HepG2 (cell line): ENCODE data around the gene GALNT15. TPM values are rescaled to one million over a fixed set of nuclear protein-coding genes. Genes with fewer than 3 reads are reported as not detected.

Experiments
- CBFB ChIP-seq: sonication (generic); formaldehyde crosslinking; IDR thresholded peaks from 2 replicates; pipeline ENCODE4 v1.4.0; 2020; ENCODE audit warnings: missing genetic modification reagents
- CREB1 ChIP-seq, 2 experiments: fragments of 450-650 bp in 1 of 2; IDR thresholded peaks; 2 replicates each; pipeline ENCODE4 v1.6.1; 2016 to 2017; ENCODE audit warnings: control low read depth in 1 of 2, mild to moderate bottlenecking in 1 of 2, missing compliant biosample characterization in 1 of 2, missing genetic modification characterization in 1 of 2
- MIXL1 ChIP-seq: IDR thresholded peaks from 2 replicates; pipeline ENCODE4 v1.6.1; 2016
- MTF2 ChIP-seq: sonication (generic); formaldehyde crosslinking; IDR thresholded peaks from 2 replicates; pipeline ENCODE4 v1.5.0; 2020; ENCODE audit warnings: missing genetic modification reagents, borderline replicate concordance
- NFE2 ChIP-seq: sonication (generic); formaldehyde crosslinking; IDR thresholded peaks from 2 replicates; pipeline ENCODE4 v1.4.0; 2020; ENCODE audit warnings: missing genetic modification reagents
- NR2F6 ChIP-seq, 2 experiments: IDR thresholded peaks; 2 replicates each; pipeline ENCODE4 v1.6.1; 2016; ENCODE audit warnings: antibody characterized with exemption in 1 of 2, mild to moderate bottlenecking in 1 of 2
- NR3C1 ChIP-seq: sonication (generic); formaldehyde crosslinking; IDR thresholded peaks from 2 replicates; pipeline ENCODE4 v1.4.0; 2020; ENCODE audit warnings: missing genetic modification reagents
- SNAPC2 ChIP-seq: sonication (generic); formaldehyde crosslinking; IDR thresholded peaks from 2 replicates; pipeline ENCODE4 v1.8.1; 2022; ENCODE audit warnings: mild to moderate bottlenecking, missing genetic modification reagents
- ZNF101 ChIP-seq: sonication (generic); formaldehyde crosslinking; IDR thresholded peaks from 2 replicates; pipeline ENCODE4 v1.4.0; 2020; ENCODE audit warnings: mild to moderate bottlenecking, low read depth, missing genetic modification reagents, borderline replicate concordance
- ZNF136 ChIP-seq: sonication (generic); formaldehyde crosslinking; IDR thresholded peaks from 2 replicates; pipeline ENCODE4 v1.8.1; 2022; ENCODE audit warnings: low read depth, mild to moderate bottlenecking, moderate library complexity, missing genetic modification reagents
- polyA plus RNA-seq, 8 experiments: library from polyadenylated mRNA; depleted of rRNA in 3 of 8; stranded (reverse) in 7 of 8; unstranded in 1 of 8; fragments of >200 nt; fragmentation: Illumina TruSeq in 4 of 8; extraction: Trizol in 4 of 8; gene quantifications; 2 replicates each; pipeline versions ENCODE4 v1.2.1 to v1.2.3, GENCODE V29; 2011 to 2016; ENCODE audit warnings: low read depth in 4 of 8, missing spikeins in 1 of 8, mixed read lengths in 1 of 8; ENCODE audit not compliant: insufficient read depth in 1 of 8
- total RNA-seq, 5 experiments: library from RNA; depleted of rRNA; stranded (reverse); fragments of >200 nt; fragmentation: Illumina TruSeq; extraction: Trizol; gene quantifications; 2 replicates each; pipeline ENCODE4 v1.2.3, GENCODE V29; 2016; ENCODE audit warnings: low read depth in 1 of 5
- TF ChIP-seq, protein P1 (sequence below): sonication (generic); formaldehyde crosslinking; IDR thresholded peaks from 2 replicates; pipeline ENCODE4 v1.5.0; 2020; ENCODE audit warnings: mild to moderate bottlenecking, missing genetic modification reagents, moderate library complexity
- TF ChIP-seq, protein P2 (sequence below): sonication (generic); formaldehyde crosslinking; IDR thresholded peaks from 2 replicates; pipeline ENCODE4 v1.9.0; 2021; ENCODE audit warnings: mild to moderate bottlenecking, missing genetic modification reagents
- TF ChIP-seq, protein P3 (sequence below): sonication (generic); formaldehyde crosslinking; IDR thresholded peaks from 2 replicates; pipeline ENCODE4 v1.8.1; 2023; ENCODE audit warnings: mild to moderate bottlenecking, missing genetic modification reagents
- TF ChIP-seq, protein P4 (sequence below): sonication (generic); formaldehyde crosslinking; IDR thresholded peaks from 2 replicates; pipeline ENCODE4 v1.4.0; 2020; ENCODE audit warnings: missing genetic modification reagents, borderline replicate concordance

GALNT15 gene
- total and polyA plus RNA-seq, 2 of the 13 experiments (the other 11 are each of a cell fraction or from before 2014, with no cell fraction given) = 0.02 to 0.04 TPM

DNA sequence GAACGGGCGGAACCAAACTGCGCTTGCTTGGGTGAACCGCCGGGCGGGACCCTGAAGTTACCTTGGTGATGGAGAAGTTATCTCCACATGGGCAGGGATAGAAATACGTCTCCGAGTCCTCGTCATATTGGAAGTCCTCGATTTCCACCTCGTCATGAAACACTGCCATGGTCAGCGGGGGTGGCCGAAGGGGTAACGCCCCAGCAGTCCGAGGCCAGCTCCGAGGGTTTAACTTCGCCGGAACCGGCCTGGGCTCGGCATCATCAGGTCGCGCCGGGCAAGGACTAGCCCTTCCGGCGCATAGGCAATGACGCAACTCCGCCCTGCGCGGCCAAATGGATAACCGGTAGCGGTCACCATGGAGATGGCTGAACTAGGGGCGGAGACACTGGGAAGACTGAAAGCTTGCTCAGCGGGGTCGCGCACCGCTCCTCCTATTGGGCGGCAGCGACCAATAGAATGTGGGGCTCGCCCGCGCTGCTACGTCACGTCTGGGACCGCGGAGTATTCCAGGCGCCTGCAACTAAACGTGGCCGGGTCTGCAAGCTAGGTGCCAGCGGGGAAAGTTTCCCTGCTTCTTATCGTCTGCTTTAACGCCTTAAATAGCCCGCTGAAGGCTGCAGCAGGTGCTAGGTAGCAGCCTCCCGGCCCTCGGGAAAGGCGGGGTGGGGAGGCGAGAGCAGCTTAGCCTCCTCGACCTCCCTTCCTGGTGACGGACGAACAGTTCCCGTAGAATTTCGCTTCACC lies 90.4 kb downstream of the GALNT15 start, which contains the start of the genes DPH3 and OXNAD1 (continued):
- TF ChIP-seq, protein P1, sequence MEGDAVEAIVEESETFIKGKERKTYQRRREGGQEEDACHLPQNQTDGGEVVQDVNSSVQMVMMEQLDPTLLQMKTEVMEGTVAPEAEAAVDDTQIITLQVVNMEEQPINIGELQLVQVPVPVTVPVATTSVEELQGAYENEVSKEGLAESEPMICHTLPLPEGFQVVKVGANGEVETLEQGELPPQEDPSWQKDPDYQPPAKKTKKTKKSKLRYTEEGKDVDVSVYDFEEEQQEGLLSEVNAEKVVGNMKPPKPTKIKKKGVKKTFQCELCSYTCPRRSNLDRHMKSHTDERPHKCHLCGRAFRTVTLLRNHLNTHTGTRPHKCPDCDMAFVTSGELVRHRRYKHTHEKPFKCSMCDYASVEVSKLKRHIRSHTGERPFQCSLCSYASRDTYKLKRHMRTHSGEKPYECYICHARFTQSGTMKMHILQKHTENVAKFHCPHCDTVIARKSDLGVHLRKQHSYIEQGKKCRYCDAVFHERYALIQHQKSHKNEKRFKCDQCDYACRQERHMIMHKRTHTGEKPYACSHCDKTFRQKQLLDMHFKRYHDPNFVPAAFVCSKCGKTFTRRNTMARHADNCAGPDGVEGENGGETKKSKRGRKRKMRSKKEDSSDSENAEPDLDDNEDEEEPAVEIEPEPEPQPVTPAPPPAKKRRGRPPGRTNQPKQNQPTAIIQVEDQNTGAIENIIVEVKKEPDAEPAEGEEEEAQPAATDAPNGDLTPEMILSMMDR (CRISPR knock-in tag) = peak; percentile 6; the same call in 1 of the 2 replicates
- TF ChIP-seq, protein P2, sequence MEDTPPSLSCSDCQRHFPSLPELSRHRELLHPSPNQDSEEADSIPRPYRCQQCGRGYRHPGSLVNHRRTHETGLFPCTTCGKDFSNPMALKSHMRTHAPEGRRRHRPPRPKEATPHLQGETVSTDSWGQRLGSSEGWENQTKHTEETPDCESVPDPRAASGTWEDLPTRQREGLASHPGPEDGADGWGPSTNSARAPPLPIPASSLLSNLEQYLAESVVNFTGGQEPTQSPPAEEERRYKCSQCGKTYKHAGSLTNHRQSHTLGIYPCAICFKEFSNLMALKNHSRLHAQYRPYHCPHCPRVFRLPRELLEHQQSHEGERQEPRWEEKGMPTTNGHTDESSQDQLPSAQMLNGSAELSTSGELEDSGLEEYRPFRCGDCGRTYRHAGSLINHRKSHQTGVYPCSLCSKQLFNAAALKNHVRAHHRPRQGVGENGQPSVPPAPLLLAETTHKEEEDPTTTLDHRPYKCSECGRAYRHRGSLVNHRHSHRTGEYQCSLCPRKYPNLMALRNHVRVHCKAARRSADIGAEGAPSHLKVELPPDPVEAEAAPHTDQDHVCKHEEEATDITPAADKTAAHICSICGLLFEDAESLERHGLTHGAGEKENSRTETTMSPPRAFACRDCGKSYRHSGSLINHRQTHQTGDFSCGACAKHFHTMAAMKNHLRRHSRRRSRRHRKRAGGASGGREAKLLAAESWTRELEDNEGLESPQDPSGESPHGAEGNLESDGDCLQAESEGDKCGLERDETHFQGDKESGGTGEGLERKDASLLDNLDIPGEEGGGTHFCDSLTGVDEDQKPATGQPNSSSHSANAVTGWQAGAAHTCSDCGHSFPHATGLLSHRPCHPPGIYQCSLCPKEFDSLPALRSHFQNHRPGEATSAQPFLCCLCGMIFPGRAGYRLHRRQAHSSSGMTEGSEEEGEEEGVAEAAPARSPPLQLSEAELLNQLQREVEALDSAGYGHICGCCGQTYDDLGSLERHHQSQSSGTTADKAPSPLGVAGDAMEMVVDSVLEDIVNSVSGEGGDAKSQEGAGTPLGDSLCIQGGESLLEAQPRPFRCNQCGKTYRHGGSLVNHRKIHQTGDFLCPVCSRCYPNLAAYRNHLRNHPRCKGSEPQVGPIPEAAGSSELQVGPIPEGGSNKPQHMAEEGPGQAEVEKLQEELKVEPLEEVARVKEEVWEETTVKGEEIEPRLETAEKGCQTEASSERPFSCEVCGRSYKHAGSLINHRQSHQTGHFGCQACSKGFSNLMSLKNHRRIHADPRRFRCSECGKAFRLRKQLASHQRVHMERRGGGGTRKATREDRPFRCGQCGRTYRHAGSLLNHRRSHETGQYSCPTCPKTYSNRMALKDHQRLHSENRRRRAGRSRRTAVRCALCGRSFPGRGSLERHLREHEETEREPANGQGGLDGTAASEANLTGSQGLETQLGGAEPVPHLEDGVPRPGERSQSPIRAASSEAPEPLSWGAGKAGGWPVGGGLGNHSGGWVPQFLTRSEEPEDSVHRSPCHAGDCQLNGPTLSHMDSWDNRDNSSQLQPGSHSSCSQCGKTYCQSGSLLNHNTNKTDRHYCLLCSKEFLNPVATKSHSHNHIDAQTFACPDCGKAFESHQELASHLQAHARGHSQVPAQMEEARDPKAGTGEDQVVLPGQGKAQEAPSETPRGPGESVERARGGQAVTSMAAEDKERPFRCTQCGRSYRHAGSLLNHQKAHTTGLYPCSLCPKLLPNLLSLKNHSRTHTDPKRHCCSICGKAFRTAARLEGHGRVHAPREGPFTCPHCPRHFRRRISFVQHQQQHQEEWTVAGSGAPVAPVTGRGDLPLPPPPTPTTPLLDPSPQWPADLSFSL (CRISPR knock-in tag) = no peak
- no peak for TF ChIP-seq SNAPC2 (CRISPR knock-in tag)
- TF ChIP-seq ZNF136 = no peak
- no peak for TF ChIP-seq ZNF101 (CRISPR knock-in tag)
- TF ChIP-seq, protein P3, sequence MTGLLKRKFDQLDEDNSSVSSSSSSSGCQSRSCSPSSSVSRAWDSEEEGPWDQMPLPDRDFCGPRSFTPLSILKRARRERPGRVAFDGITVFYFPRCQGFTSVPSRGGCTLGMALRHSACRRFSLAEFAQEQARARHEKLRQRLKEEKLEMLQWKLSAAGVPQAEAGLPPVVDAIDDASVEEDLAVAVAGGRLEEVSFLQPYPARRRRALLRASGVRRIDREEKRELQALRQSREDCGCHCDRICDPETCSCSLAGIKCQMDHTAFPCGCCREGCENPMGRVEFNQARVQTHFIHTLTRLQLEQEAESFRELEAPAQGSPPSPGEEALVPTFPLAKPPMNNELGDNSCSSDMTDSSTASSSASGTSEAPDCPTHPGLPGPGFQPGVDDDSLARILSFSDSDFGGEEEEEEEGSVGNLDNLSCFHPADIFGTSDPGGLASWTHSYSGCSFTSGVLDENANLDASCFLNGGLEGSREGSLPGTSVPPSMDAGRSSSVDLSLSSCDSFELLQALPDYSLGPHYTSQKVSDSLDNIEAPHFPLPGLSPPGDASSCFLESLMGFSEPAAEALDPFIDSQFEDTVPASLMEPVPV (CRISPR knock-in tag) = 0 out of 2 replicates have a peak, but pooled peaks have one; percentile 17
- TF ChIP-seq, protein P4, sequence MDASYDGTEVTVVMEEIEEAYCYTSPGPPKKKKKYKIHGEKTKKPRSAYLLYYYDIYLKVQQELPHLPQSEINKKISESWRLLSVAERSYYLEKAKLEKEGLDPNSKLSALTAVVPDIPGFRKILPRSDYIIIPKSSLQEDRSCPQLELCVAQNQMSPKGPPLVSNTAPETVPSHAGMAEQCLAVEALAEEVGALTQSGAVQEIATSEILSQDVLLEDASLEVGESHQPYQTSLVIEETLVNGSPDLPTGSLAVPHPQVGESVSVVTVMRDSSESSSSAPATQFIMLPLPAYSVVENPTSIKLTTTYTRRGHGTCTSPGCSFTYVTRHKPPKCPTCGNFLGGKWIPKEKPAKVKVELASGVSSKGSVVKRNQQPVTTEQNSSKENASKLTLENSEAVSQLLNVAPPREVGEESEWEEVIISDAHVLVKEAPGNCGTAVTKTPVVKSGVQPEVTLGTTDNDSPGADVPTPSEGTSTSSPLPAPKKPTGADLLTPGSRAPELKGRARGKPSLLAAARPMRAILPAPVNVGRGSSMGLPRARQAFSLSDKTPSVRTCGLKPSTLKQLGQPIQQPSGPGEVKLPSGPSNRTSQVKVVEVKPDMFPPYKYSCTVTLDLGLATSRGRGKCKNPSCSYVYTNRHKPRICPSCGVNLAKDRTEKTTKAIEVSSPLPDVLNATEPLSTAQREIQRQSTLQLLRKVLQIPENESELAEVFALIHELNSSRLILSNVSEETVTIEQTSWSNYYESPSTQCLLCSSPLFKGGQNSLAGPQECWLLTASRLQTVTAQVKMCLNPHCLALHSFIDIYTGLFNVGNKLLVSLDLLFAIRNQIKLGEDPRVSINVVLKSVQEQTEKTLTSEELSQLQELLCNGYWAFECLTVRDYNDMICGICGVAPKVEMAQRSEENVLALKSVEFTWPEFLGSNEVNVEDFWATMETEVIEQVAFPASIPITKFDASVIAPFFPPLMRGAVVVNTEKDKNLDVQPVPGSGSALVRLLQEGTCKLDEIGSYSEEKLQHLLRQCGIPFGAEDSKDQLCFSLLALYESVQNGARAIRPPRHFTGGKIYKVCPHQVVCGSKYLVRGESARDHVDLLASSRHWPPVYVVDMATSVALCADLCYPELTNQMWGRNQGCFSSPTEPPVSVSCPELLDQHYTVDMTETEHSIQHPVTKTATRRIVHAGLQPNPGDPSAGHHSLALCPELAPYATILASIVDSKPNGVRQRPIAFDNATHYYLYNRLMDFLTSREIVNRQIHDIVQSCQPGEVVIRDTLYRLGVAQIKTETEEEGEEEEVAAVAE (CRISPR knock-in tag) = peak; percentile 95
- TF ChIP-seq NR2F6 (IDR thresholded peaks at IDR 0.05) = peak; percentile 25; the same call in 1 of the 2 replicates
- TF ChIP-seq NR2F6 (CRISPR knock-in tag; IDR thresholded peaks at IDR 0.05) = 0 out of 2 replicates have a peak, but pooled peaks have one; percentile 33
- TF ChIP-seq CREB1 (IDR thresholded peaks at IDR 0.05) = peak; percentile 99
- TF ChIP-seq CREB1 (CRISPR knock-in tag; IDR thresholded peaks at IDR 0.05) = peak; percentile 100
- 0 out of 2 replicates have a peak, but pooled peaks have one; percentile 32 for TF ChIP-seq MIXL1
- no peak for TF ChIP-seq MTF2 (CRISPR knock-in tag)
- TF ChIP-seq NR3C1 (CRISPR knock-in tag) = no peak
- no peak; the same call in 1 of the 2 replicates for TF ChIP-seq CBFB
- no peak for TF ChIP-seq NFE2 (CRISPR knock-in tag)
